GM12872 (cell line): Measurements from ENCODE around the gene GRAMD2A.

ENCODE experiments used
- CTCF ChIP-seq: IDR thresholded peaks from 3 replicates; pipeline ENCODE4 v1.5.1; 2011; ENCODE audit warnings: low read depth, mild to moderate bottlenecking, low read length, moderate library complexity; ENCODE audit not compliant: insufficient read depth

Gene GRAMD2A

DNA sequence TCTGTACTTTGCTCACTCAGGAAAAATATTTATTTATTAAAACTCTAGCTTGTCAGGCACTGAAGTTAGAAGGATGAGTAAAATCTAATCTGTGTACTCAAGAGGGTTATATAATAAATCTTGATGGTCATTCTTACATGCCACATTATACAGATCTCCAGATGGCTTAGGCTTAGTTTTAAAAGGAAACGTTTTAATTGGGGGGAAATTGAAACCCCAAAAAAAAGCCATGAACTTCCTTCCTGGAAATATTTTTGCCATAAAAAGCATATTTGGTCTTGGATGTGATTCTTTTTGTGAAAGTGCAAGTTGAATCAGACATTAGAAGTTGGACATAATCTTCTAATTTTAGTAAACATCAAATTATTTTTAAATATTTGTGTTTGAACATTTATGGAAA, 73.4 kb downstream of the GRAMD2A start:
- TF ChIP-seq CTCF = no peak

DNA sequence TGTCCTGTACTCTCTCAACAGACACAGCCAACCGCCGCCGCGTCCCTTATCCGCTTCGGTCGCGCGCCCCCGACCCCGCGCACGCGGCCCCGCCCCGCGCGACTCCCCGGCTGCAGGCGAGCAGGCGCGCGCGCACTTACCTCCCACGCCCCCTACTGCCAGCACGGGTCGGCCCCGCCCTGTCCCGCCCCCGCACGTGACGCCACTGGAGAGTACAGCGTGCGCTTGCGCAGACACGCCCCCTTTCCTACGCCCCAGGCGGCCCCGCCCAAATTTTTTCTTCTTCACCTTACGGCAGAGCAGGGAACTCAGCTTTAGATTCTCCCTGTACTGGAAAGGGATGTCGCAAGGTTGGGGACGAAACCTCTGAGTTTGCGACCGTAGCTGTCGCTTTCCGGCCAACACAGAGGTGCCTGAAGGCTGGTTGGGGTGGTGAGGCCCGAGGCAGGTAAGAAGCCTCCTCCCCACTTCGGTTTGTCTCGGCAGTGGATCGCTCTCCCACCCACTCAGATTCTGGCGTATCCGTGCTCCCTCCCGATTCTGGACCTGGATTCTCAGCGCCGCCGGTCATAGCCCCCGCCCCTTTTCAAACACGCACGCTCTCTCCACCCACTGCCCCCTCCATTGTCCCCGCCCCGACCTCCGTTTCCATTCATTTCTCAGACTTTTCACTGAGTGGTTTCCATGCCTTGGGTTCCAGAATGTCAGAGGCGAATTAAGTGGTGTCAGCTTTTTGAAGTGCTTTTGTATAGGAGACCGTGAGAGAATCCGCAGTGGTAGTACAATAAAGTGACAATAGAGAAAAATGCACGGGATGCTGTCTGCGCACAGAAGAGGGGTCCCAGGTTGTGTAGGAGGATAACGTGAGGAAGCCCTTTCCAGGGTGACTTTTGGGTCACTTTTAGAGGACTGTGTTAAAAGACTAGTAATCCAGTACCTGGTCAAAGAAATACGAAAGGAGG, 79.3 kb downstream of the GRAMD2A start, which contains the start of the genes MYO9A and SENP8:
MYO9A (minus strand) TSS at position 134 of the 962 bp plus-strand sequence. CDS start 71,587 bp downstream, outside the sequence.
SENP8 (plus strand) TSS at position 387 of the 962 bp plus-strand sequence. CDS start 21,221 bp downstream, outside the sequence.
- no peak for TF ChIP-seq CTCF

DNA sequence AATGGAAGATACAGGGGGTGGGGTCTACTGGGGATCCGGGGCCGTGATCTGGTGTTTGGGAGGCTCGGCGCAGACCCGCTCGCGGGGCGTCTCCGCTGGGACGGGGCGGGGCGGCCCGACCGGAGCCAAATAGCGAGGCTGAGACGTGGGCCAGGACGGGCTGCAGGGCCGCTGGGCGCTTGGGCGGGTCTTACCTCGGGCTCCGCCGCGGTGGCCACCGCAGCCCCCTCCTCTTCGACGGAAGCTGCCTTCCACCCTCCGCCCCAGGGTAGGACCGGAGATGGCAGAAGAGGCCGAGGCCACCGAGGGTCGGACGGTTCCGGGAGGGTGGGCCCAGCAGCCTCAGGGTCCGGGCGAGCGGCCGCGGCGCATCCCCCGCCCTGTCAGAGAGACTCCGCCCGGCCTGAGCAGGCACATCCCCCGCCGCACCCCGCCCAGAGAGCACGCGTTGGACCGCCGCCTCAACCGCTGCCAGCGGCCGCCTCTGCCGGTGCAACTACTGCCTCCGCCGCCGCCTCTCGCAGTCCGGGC, 80.0 kb downstream of the GRAMD2A start:
- no peak for TF ChIP-seq CTCF

GRCh38 chr15:72116731-72117485, 80.7 kb downstream of the GRAMD2A start:
- no peak for TF ChIP-seq CTCF

- no peak for TF ChIP-seq CTCF
Observed at GRCh38 chr15:72113347-72114031, 84.1 kb downstream of the GRAMD2A start.

GRCh38 chr15:72112805-72113204, 84.8 kb downstream of the GRAMD2A start:
- no peak for TF ChIP-seq CTCF
